ENCODE results near the gene IRS2. TPM values are rescaled to one million over a fixed set of nuclear protein-coding genes. Genes with fewer than 3 reads are reported as not detected.
A peak's percentile ranks its signal among the peaks of the same experiment; 100 is the strongest.

The IRS2 gene
- total RNA-seq, 2 experiments from 2014 or later: 3.4 to 4.2 TPM

GRCh38 chr13:109790942-109791605 is 4.7 kb upstream of the IRS2 start:
- H3K4me3 Mint-ChIP-seq: no peak overlapping the region
- peaks cover 36% of the 10 kb centered on the region for H3K27me3 Mint-ChIP-seq
- CTCF ChIA-PET: interaction anchor here (0.6 kb wide), 1 partner anchor 1349 kb away, joined by 3 read pairs; no protein-coding TSS in a partner anchor
- POLR2A ChIA-PET: no interaction called here
- DNase-seq: peak; percentile 65
- H3K36me3 Mint-ChIP-seq (ENCODE audit: low read depth): no peaks in the 10 kb centered on the region
- no peak overlapping the region for H3K27ac Mint-ChIP-seq
- peaks cover 31% of the 10 kb centered on the region for H3K4me1 Mint-ChIP-seq
- no peaks in the 10 kb centered on the region for H3K9me3 Mint-ChIP-seq

- Mint-ChIP-seq H3K4me3 (no peak overlapping the region), H3K9me3 (no peaks in the 10 kb centered on the region), H3K36me3 (ENCODE audit: low read depth) (no peaks in the 10 kb centered on the region), H3K4me1 (peaks cover 30% of the 10 kb centered on the region), H3K27ac (no peak overlapping the region), H3K27me3 (peaks cover 31% of the 10 kb centered on the region)
- no peak for DNase-seq
- ChIA-PET CTCF (no interaction called here), POLR2A (no interaction called here)
Observed at GRCh38 chr13:109790086-109790485, 3.7 kb upstream of the IRS2 start.

GRCh38 chr13:109789262-109789661 is 2.9 kb upstream of the IRS2 start:
- DNase-seq: no peak
- Mint-ChIP-seq H3K4me1 (peaks cover 22% of the 10 kb centered on the region), H3K4me3 (no peak overlapping the region), H3K9me3 (no peaks in the 10 kb centered on the region), H3K27ac (no peak overlapping the region), H3K36me3 (ENCODE audit: low read depth) (no peaks in the 10 kb centered on the region), H3K27me3 (peaks cover 31% of the 10 kb centered on the region)
- ChIA-PET POLR2A (no interaction called here), CTCF (no interaction called here)

- peak overlapping the region; percentile 3 for H3K27ac Mint-ChIP-seq
- POLR2A ChIA-PET: no interaction called here
Observed at GRCh38 chr13:109788372-109789111, 2.2 kb upstream of the IRS2 start.

GRCh38 chr13:109787135-109787954 is 962 bp upstream of the IRS2 start:
- H3K4me3 Mint-ChIP-seq: peak overlapping the region; percentile 78
- peaks cover 31% of the 10 kb centered on the region for H3K27me3 Mint-ChIP-seq
- CTCF ChIA-PET: no interaction called here
- POLR2A ChIA-PET: no interaction called here
- peak; percentile 28 for DNase-seq
- H3K4me1 Mint-ChIP-seq: peaks cover 20% of the 10 kb centered on the region
- H3K9me3 Mint-ChIP-seq: no peaks in the 10 kb centered on the region
- H3K36me3 Mint-ChIP-seq (ENCODE audit: low read depth): peaks cover 2% of the 10 kb centered on the region
- peak overlapping the region; percentile 87 for H3K27ac Mint-ChIP-seq

More at GRCh38 chr13:109788372-109789111, 2.2 kb upstream of the IRS2 start:
- Mint-ChIP-seq H3K36me3 (ENCODE audit: low read depth) (no peaks in the 10 kb centered on the region), H3K27me3 (peaks cover 31% of the 10 kb centered on the region), H3K9me3 (no peaks in the 10 kb centered on the region), H3K4me3 (peak overlapping the region; percentile 18), H3K4me1 (peaks cover 22% of the 10 kb centered on the region)
- CTCF ChIA-PET: no interaction called here
- DNase-seq: no peak

- H3K27me3 Mint-ChIP-seq: peaks cover 24% of the 10 kb centered on the region
- ChIA-PET CTCF (no interaction called here), POLR2A (no interaction called here)
- H3K27ac Mint-ChIP-seq: no peak overlapping the region
- no peak for DNase-seq
- H3K4me1 Mint-ChIP-seq: peaks cover 21% of the 10 kb centered on the region
- H3K4me3 Mint-ChIP-seq: peak overlapping the region; percentile 56
- H3K9me3 Mint-ChIP-seq: no peaks in the 10 kb centered on the region
- peaks cover 9% of the 10 kb centered on the region for H3K36me3 Mint-ChIP-seq (ENCODE audit: low read depth)
Observed at GRCh38 chr13:109785892-109786450, 412 bp downstream of the IRS2 start.

- Mint-ChIP-seq H3K36me3 (ENCODE audit: low read depth) (peaks cover 11% of the 10 kb centered on the region), H3K27ac (peak overlapping the region; percentile 78), H3K4me1 (peaks cover 24% of the 10 kb centered on the region), H3K9me3 (no peaks in the 10 kb centered on the region), H3K27me3 (peaks cover 19% of the 10 kb centered on the region), H3K4me3 (peak overlapping the region; percentile 56)
- DNase-seq: peak; percentile 40
- POLR2A ChIA-PET: no interaction called here
- CTCF ChIA-PET: interaction anchor here (0.6 to 1.2 kb wide), 6 partner anchors 9 to 1096 kb away, joined by 3 to 7 read pairs (median 3); no protein-coding TSS in a partner anchor
Observed at GRCh38 chr13:109785141-109785891, 1.1 kb downstream of the IRS2 start.

GRCh38 chr13:109784590-109785140 is 1.7 kb downstream of the IRS2 start:
- Mint-ChIP-seq H3K4me1 (peaks cover 31% of the 10 kb centered on the region), H3K27ac (no peak overlapping the region), H3K36me3 (ENCODE audit: low read depth) (peaks cover 11% of the 10 kb centered on the region), H3K27me3 (peaks cover 15% of the 10 kb centered on the region), H3K4me3 (peak overlapping the region; percentile 45), H3K9me3 (no peaks in the 10 kb centered on the region)
- ChIA-PET POLR2A (no interaction called here), CTCF (interaction anchor here (0.8 to 1.2 kb wide), 5 partner anchors 10 to 1097 kb away, joined by 3 to 7 read pairs (median 3); no protein-coding TSS in a partner anchor)
- DNase-seq: peak; percentile 63

GRCh38 chr13:109783815-109784589 is 2.4 kb downstream of the IRS2 start:
- peaks cover 9% of the 10 kb centered on the region for H3K27me3 Mint-ChIP-seq
- H3K4me1 Mint-ChIP-seq: peaks cover 37% of the 10 kb centered on the region
- H3K36me3 Mint-ChIP-seq (ENCODE audit: low read depth): peaks cover 11% of the 10 kb centered on the region
- POLR2A ChIA-PET: no interaction called here
- DNase-seq: no peak
- CTCF ChIA-PET: interaction anchor here (0.6 to 0.9 kb wide), 3 partner anchors 14 to 607 kb away, joined by 3 to 4 read pairs (median 3); no protein-coding TSS in a partner anchor
- H3K27ac Mint-ChIP-seq: no peak overlapping the region
- H3K4me3 Mint-ChIP-seq: no peak overlapping the region
- H3K9me3 Mint-ChIP-seq: no peaks in the 10 kb centered on the region

- Mint-ChIP-seq H3K27me3 (peaks cover 4% of the 10 kb centered on the region), H3K9me3 (no peaks in the 10 kb centered on the region), H3K4me3 (no peak overlapping the region), H3K4me1 (peaks cover 37% of the 10 kb centered on the region), H3K27ac (no peak overlapping the region), H3K36me3 (ENCODE audit: low read depth) (peaks cover 11% of the 10 kb centered on the region)
- POLR2A ChIA-PET: no interaction called here
- CTCF ChIA-PET: interaction anchor here (0.6 to 0.9 kb wide), 3 partner anchors 14 to 607 kb away, joined by 3 to 4 read pairs (median 3); no protein-coding TSS in a partner anchor
- DNase-seq: no peak
Observed at GRCh38 chr13:109783447-109783814, 3.0 kb downstream of the IRS2 start.

GRCh38 chr13:109782823-109783431 is 3.5 kb downstream of the IRS2 start:
- H3K4me3 Mint-ChIP-seq: no peak overlapping the region
- no peak overlapping the region for H3K27ac Mint-ChIP-seq
- CTCF ChIA-PET: interaction anchor here (0.9 kb wide), 1 partner anchor 25 kb away, joined by 3 read pairs; no protein-coding TSS in a partner anchor
- POLR2A ChIA-PET: no interaction called here
- H3K4me1 Mint-ChIP-seq: peaks cover 38% of the 10 kb centered on the region
- H3K27me3 Mint-ChIP-seq: no peaks in the 10 kb centered on the region
- no peaks in the 10 kb centered on the region for H3K9me3 Mint-ChIP-seq
- H3K36me3 Mint-ChIP-seq (ENCODE audit: low read depth): peaks cover 11% of the 10 kb centered on the region
- no peak for DNase-seq
